ENCODE results near the gene PLIN3. TPM values are rescaled to one million over a fixed set of nuclear protein-coding genes. Genes with fewer than 3 reads are reported as not detected.
"Not testable (repeated sequence)": the region's sequence is repeated elsewhere in the genome, so short reads cannot be mapped to it uniquely, and the experiment has no call there.

The PLIN3 gene
- total RNA-seq, 4 donors from 2014 or later: 67.3 to 173 (median 147) TPM

DNA sequence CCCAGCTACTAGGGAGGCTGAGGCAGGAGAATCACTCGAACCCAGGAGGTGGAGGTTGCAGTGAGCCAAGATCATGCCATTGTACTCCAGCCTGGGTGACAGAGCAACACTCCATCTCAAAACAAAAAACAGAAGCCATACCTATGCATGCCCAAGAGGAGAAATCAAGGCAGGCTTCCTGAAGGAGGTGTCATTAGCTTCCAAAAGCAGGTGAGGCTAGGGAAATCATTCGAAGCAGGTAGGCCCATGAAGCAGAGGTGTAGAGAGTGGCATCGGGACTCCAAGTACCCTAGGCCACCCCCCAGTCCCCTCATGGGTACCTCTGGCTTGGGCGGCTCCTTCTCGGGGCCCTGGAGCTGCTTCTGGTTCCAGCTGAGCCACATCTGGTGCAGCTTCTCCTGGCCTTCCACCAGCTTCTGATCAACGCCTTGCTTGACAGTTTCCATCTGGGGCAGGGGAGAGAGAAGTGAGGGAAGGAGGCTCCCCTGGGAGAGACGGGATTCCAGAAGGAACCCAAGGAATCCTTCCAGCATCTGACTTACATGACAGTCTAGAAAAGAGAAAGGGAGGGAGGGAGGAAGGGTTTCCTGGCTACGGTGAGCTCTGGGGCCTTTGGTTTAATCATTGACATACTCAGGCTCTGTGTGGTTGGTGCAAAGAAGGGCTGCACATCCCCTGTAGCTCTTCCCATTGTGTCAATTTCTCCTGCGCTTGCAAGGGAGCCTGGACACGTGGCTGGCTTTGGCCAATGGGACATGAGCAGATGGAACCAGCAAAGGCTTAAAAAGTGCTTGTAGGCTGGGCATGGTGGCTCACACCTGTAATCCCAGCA is 22.9 kb downstream of the PLIN3 start:
- TF ChIP-seq POLR2A (IDR thresholded peaks at IDR 0.05): no peak
- TF ChIP-seq, protein P1, sequence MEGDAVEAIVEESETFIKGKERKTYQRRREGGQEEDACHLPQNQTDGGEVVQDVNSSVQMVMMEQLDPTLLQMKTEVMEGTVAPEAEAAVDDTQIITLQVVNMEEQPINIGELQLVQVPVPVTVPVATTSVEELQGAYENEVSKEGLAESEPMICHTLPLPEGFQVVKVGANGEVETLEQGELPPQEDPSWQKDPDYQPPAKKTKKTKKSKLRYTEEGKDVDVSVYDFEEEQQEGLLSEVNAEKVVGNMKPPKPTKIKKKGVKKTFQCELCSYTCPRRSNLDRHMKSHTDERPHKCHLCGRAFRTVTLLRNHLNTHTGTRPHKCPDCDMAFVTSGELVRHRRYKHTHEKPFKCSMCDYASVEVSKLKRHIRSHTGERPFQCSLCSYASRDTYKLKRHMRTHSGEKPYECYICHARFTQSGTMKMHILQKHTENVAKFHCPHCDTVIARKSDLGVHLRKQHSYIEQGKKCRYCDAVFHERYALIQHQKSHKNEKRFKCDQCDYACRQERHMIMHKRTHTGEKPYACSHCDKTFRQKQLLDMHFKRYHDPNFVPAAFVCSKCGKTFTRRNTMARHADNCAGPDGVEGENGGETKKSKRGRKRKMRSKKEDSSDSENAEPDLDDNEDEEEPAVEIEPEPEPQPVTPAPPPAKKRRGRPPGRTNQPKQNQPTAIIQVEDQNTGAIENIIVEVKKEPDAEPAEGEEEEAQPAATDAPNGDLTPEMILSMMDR (IDR thresholded peaks at IDR 0.05): no peak
- Histone ChIP-seq H3K4me3 (no peak overlapping the region), H3K27ac (peak overlapping the region in 3 of 4 donors; percentile 55 to 80 (median 61)), H3K27me3 (no peaks in the 10 kb centered on the region), H3K9me3 (no peaks in the 10 kb centered on the region), H3K4me1 (peaks cover 0 to 7% (median 0%) of the 10 kb centered on the region in 3 donors), H3K36me3 (peaks cover 16 to 99% (median 43%) of the 10 kb centered on the region in 3 donors)
- 65 to 77% methylated on average over 9 to 10 of the region's 10 CpGs for WGBS, 2 donors
- intact Hi-C loops (cut with DNase I): no loop called here
- no peak for DNase-seq

GRCh38 chr19:4843647-4843965 is 23.9 kb downstream of the PLIN3 start:
- DNase-seq: no peak
- Histone ChIP-seq H3K27ac (no peak overlapping the region), H3K36me3 (peaks cover 24 to 99% (median 46%) of the 10 kb centered on the region in 3 donors), H3K27me3 (no peaks in the 10 kb centered on the region), H3K4me1 (peaks cover 0 to 7% (median 0%) of the 10 kb centered on the region in 3 donors), H3K4me3 (no peak overlapping the region), H3K9me3 (no peaks in the 10 kb centered on the region)
- intact Hi-C loops (cut with DNase I): no loop called here
- 92 to 95% methylated on average over 6 of the region's 6 CpGs for WGBS, 2 donors
- TF ChIP-seq POLR2A (IDR thresholded peaks at IDR 0.05): no peak
- TF ChIP-seq, protein P1 (IDR thresholded peaks at IDR 0.05): no peak

GRCh38 chr19:4839192-4839591 is 28.3 kb downstream of the PLIN3 start:
- H3K4me1 ChIP-seq: no peaks in the 10 kb centered on the region
- H3K27me3 ChIP-seq: no peaks in the 10 kb centered on the region
- TF ChIP-seq, protein P1 (IDR thresholded peaks at IDR 0.05): no peak
- TF ChIP-seq POLR2A (IDR thresholded peaks at IDR 0.05): no peak
- H3K27ac ChIP-seq: no peak overlapping the region
- 95 to 97% methylated on average over 7 to 10 of the region's 17 CpGs for WGBS, 2 donors
- no peak for DNase-seq
- no peak overlapping the region for H3K4me3 ChIP-seq
- intact Hi-C loops (cut with DNase I): no loop called here
- H3K9me3 ChIP-seq: no peaks in the 10 kb centered on the region
- peaks cover 16 to 70% (median 39%) of the 10 kb centered on the region in 3 donors for H3K36me3 ChIP-seq

DNA sequence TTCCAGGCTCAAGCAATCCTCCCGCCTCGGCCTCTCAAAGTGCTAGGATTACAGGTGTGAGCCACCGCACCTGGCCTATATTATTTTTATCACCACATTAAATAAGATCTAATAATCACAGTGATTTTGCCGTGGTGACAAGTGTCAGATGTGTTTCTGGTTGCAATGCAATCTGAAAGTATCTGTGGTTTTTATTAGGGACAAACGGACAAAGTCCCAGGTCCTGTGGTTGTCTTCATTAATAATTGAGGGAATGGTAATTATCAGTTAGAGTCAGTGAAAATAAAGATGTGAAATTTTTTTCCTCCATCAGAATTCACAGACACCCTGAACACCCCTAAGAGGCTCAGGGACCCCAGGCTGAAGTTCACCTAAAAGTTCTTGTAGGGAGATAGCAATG is 34.7 kb downstream of the PLIN3 start:
- no peak for TF ChIP-seq POLR2A (IDR thresholded peaks at IDR 0.05)
- TF ChIP-seq, protein P1 (IDR thresholded peaks at IDR 0.05): no peak
- no peak overlapping the region for H3K27ac ChIP-seq
- H3K27me3 ChIP-seq: no peaks in the 10 kb centered on the region
- DNase-seq: no peak
- H3K36me3 ChIP-seq: peaks cover 2 to 7% (median 2%) of the 10 kb centered on the region in 3 donors
- WGBS, 2 donors: 81 to 84% methylated on average over 5 of the region's 5 CpGs
- H3K9me3 ChIP-seq: no peaks in the 10 kb centered on the region
- intact Hi-C loops (cut with DNase I): no loop called here
- H3K4me3 ChIP-seq: no peak overlapping the region
- peaks cover 14 to 36% (median 16%) of the 10 kb centered on the region in 3 donors for H3K4me1 ChIP-seq

GRCh38 chr19:4831979-4832340 is 35.5 kb downstream of the PLIN3 start:
- WGBS, 2 donors: 25 to 28% methylated on average over 9 of the region's 9 CpGs
- H3K36me3 ChIP-seq; H3K27me3 ChIP-seq; intact Hi-C loops (cut with DNase I); H3K9me3 ChIP-seq; DNase-seq: not testable (repeated sequence)
- peaks cover 14 to 36% (median 16%) of the 10 kb centered on the region in 3 donors for H3K4me1 ChIP-seq
- H3K27ac ChIP-seq: peak overlapping the region; percentile 93 to 98 (median 96)
- H3K4me3 ChIP-seq: peak overlapping the region; percentile 74 to 90 (median 85)

Measured in esophagus squamous epithelium (tissue), 5 donors.